HG03521 (cell line): ENCODE data around the gene SERPINB7.

Source experiments
- ATAC-seq: cut with Tn5 transposase; IDR thresholded peaks from one replicate; pipeline ENCODE4 v1.9.1; 2021; ENCODE audit warnings: mild to moderate bottlenecking, moderate library complexity; ENCODE audit not compliant: unreplicated experiment

Gene SERPINB7

GRCh38 chr18:63787673-63788072, 12.5 kb downstream of the SERPINB7 start:
- no peak for ATAC-seq

GRCh38 chr18:63788447-63789096, 13.4 kb downstream of the SERPINB7 start:
- no peak for ATAC-seq

- no peak for ATAC-seq
These were observed 14.1 kb downstream of the SERPINB7 start for GRCh38 chr18:63789327-63789726.

DNA sequence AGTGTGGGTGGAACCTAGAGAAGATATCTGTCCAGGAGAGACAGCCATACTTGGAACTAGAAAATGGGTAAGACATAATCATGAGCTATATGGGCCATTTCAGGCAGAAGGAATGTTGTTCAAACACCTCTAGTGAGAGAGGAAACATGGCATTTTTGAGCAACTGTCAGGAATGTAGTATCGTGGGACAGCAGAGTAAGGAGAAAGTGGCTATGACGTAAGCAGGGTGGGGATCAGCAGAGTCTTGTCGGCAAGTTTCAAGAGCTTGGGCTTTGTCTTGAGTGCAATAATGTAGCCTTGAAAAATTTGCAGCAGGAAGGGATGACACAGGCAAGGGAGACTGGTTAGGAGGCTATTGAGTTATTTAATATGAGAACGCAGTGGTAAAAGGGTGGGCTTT, 20.4 kb downstream of the SERPINB7 start:
- ATAC-seq: no peak

DNA sequence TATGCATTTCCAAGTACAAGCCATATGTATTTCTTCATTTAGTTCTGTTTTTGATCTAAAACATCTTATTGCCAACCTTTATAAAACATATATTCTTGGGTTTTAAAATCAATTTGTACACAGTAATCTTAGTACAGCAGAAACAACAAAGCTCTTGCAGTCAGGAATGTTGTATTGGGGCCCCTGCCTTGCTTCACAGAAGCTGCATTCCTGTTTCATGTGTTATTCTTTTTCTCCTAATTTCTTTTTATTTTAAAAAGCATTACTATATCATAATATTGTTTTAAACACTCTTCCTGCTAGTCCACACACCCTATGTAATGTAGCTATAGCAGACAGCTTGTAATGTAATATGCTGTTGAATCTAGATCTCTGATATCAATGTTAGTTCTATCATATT, 24.0 kb downstream of the SERPINB7 start:
- ATAC-seq: no peak

GRCh38 chr18:63801343-63801742, 26.1 kb downstream of the SERPINB7 start:
- ATAC-seq: no peak

DNA sequence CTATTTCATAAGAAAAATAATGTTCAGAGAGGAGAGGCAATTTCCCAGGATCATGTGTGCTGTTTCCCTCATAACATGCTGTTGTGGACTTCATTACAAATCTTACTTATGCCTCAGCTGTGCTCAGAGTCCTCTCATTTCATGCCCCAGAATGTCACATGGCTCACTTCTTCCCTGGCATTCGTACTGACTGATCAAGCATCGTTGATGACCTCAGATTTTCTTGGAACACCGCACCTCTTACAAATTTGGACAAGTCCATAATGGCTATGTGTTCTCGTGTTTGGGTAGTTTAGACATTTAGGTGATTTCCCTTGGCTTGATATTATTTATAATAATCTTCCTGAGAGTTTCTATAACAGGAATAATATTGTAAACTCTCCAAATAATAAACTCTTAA, 32.9 kb downstream of the SERPINB7 start:
- no peak for ATAC-seq

- ATAC-seq: no peak
These were observed 42.3 kb downstream of the SERPINB7 start for GRCh38 chr18:63817441-63818051.

- no peak for ATAC-seq
These were observed 43.0 kb downstream of the SERPINB7 start for GRCh38 chr18:63818212-63818611.

GRCh38 chr18:63819786-63820185, 44.6 kb downstream of the SERPINB7 start:
- no peak for ATAC-seq

DNA sequence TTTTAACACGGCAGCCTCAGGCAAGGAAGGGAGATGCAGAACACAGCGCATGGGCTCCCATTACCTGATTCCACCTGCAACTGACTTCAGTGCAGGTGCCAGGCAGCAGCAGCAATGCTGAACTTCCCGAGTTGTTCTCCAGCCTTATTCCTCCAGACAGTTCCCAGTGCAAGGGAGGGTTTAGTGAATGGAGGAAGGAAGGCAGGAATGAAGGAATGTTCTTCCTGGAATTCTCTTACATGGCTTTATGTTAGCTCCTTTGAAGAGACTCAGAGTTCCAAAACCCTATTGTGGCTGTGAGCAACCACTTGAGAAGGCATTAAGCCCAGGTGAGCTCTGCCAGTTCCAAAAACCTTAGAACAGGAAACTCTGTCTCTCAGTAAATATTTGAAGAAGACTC, 45.5 kb downstream of the SERPINB7 start:
- no peak for ATAC-seq

DNA sequence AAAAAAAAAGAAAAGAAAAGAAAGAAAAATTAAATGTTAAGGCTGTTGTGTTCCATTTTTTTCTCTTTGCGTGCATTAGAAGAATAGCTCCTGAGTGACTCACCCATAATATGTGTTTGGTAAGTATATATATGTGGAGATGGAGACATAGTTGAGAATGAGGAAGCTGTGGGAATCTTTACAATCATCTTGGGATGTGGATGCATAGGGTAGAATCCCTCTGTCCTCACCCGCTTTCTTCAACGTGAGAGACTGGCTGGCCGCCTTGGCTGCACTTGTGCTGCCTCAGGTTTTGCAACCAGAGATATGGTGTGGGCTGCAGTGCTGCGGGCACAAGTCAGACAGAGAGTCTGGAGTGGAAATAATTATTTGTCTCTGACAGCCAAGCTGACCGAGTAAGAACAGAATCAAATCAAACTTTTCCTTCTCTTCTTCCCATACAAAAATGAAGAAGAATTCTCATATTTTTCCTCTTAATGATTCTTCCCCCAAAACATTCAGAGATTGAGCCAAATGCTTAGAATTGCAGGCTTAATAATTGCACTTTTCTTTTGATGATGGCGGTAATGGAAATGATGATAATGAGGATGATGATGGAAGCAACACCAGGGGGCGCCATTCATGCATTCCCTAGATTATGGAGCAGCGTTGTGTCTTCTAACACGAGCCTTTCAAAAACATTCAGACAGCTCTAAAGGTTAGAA, 48.5 kb downstream of the SERPINB7 start:
- ATAC-seq: no peak

DNA sequence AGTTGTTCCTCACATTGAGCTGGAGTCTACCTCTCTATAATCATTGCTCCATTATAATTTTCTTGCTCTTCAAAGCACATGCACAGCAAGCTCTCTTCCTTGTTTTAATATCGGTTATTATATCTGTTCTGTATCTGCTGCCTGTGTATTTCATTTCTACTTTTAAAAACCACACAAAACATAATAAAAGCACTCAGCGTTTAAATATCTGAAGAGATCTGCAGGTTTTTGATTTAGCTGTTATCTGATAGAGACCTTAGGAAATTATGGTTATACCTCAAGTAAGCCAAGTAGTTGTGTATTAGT, 49.0 kb downstream of the SERPINB7 start:
- ATAC-seq: no peak

DNA sequence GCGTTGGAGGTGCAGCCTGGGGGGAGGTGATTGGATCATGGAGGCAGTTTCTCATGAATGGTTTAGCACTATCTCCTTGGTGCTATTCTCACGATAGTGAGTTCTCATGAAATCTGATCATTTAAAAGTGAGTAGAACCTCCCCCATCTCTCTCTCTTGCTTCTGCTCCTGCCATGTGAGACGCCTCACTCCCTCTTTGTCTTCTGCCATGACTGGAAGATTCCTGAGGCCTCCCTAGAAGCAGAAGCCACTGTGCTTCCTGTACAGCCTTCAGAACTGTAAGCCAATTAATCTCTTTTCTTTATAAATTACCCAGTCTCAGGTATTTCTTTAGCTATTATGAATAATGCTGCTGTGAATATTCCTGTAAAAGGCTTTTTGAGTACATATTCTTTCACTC, 52.9 kb downstream of the SERPINB7 start:
- no peak for ATAC-seq

- no peak for ATAC-seq
These were observed 53.4 kb downstream of the SERPINB7 start for GRCh38 chr18:63828656-63829055.

DNA sequence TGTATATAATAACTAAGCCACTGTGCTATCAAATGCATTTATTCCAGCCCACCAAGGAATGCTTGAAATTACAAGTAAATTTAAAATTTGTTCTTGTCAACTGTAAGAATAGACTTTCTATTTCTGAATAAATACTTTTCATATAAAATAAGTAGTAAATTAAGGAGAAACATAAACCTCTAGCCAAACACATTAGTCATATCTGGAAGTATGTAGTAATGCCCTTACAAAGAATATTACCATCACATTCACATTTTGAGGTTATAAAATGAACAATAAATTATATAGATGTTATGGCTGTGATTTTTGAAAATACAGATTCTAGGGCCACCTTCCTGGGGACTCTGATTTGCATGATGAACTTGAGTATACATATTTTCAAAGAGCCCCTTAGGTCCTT, 54.7 kb downstream of the SERPINB7 start:
- no peak for ATAC-seq

- ATAC-seq: peak; percentile 88
These were observed 56.0 kb downstream of the SERPINB7 start for GRCh38 chr18:63831080-63831788.

- peak; percentile 53 for ATAC-seq
These were observed 57.3 kb downstream of the SERPINB7 start for GRCh38 chr18:63832470-63832869.

DNA sequence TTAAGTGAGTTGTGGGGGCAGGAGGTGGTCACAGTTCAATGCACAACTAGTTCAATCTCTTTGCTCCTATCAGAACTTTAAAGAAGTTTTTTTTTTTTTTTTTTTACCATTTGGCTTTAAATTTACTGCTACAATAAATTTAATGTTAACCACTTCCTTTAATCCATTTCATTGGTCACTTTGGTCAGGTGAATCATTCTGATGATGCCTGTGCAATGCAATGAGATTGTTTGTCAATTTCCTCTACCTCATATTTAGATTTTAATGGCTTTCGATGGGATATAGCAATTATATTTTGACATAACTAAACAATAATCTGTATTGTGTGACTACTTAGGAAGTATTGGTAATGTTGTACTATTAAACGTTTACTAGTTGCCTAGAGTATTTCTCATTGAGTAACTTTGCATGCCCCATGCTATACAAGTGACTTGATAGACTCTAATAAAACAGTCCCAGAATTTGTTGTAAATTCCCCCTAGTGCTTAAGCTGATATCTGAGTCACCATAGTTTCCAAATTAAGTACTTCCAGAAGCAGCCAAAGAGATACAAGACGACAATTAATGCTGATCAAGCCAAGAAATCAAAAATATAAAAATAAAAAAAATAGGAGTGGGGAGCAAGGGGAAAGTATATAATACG, 59.4 kb downstream of the SERPINB7 start:
- ATAC-seq: no peak

DNA sequence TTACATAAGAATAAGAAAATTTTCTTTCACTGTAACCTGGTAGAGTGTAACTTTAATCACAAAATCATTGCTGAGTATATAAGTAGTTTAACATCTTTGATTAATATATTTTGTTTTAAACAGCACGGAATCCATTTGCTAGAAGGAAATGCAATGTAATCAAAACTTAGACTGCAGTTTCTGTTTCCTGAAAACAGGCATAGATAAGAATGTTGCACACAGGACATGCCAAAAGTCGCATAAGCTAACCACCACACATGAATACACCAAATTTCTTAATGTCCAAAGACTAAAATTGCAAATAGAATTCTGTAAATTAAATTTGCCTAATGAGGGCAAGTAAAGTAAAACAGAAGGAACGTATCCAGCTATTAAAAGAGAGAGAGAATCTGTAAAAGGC, 61.2 kb downstream of the SERPINB7 start:
- no peak for ATAC-seq

DNA sequence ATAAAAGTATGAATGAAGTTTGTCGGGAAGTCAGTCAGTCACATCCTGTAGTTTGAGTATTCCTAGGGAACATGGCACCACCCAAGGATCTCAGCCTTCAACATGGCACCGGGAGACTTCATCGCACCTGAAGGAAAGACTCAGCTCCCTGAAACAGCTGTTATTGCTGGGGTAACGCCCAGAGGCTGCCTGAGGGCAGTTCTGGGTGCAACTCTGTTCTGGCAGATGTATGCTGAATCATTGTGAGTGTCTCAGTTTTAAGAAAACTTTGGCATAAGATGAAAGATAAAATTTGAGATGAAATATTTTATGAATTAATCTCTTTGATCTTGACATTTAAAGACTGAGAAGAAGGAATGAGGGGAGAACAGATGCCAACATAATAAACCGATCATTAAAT, 62.4 kb downstream of the SERPINB7 start:
- ATAC-seq: no peak
